GM18858 (cell line): Measurements from ENCODE around the gene LIN28B.
"Not testable (repeated sequence)": the region's sequence is repeated elsewhere in the genome, so short reads cannot be mapped to it uniquely, and the experiment has no call there.

Source experiments
- ATAC-seq: cut with Tn5 transposase; IDR thresholded peaks from one replicate; pipeline ENCODE4 v1.9.1; 2021; ENCODE audit not compliant: unreplicated experiment

LIN28B gene, protein sequence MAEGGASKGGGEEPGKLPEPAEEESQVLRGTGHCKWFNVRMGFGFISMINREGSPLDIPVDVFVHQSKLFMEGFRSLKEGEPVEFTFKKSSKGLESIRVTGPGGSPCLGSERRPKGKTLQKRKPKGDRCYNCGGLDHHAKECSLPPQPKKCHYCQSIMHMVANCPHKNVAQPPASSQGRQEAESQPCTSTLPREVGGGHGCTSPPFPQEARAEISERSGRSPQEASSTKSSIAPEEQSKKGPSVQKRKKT

DNA sequence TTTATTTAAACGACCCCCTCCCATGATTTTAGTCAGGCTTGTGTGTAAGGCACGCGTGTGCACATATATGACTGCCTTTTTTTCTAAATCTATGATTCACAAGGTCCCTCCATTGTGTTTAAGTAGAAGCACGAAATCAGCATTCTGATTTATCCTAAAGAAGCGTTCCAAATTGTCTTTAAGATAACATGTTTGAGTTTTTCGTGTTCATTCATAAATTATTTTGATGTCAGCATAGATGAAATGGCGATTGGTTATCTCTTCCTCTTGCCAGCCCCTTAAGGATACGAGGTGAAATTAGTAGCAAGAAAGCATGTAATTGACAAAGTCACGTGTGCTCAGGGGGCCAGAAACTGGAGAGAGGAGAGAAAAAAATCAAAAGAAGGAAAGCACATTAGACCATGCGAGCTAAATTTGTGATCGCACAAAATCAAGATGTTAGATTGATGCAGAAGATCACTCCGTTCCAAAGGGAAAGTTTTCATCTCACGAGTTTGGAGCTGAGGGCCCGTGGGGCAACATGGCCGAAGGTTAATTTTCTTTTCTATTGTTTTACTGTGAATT lies at the start of gene LIN28B:
Gene LIN28B (plus strand): TSS at position 377 of the 564 bp plus-strand sequence. CDS start 144 bp downstream, at position 521.
- ATAC-seq: no peak

DNA sequence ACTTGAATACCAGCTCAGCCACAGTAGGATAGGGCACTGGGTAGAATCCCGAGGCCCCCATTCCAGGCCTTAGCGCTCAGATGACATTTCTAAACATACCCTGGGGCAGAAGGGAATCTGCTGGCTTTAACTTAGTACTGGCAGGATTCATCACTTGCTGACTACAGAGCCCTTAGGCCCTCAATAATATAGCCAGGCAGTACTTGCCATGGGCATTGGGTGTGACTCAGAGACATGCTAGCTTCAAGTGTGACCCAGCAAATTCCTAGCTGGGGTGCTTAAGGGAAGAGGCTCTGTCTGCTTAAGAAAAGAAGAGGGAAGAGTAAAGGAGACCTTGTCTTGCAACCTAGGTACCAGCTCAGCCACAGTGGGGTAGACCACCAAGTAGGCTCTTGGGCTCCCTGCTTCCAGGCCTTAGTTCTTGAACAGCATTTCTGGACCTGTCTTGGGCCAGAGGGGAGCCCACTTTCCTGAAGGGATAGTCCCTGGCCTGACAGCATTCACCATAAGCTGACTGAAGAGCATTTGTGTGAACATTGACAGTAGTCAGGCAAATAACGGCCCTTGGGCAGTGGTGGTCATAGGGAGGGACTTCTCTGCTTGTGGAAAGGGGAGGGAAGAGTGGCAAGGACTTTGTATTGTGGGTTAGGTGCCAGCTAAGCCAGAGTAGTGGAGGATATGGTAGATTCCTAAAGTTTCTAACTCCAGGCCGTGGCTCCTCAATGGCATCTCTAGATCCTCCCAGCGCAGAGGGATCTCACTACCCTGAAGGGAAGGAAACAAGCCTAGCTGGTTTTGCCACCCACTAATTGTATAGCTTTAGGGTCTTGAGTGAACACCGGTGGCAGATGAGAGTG lies 48.6 kb upstream of the LIN28B start:
- no peak for ATAC-seq

DNA sequence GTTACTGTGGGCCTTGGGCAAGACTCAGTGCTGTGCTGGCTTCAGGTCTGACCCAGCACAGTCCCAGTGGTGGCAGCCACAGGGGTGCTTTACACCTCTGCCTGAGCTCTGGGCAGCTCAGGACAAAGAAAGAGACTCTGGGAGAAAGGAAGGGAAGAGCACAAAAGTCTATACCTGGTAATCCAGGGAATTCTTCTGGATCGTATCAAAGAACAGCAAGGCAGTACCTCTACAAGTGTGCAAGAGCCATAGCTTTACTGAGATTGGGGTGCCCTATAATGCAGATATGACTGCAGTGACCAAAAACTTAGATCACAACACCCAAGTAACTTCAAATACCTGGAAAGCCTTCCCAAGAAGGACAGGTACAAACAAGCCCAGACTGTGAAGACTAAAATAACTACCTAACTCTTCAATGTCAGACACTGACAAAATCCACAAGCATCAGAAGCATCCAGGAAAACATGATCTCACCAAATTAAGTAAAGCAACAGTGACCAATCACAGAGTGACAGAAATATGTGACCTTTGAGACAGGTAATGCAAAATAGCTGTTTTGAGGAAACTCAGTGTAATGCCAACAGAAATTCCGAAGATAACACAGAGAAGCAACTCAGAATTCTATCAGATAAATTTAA lies 47.9 kb upstream of the LIN28B start:
- ATAC-seq: no peak

DNA sequence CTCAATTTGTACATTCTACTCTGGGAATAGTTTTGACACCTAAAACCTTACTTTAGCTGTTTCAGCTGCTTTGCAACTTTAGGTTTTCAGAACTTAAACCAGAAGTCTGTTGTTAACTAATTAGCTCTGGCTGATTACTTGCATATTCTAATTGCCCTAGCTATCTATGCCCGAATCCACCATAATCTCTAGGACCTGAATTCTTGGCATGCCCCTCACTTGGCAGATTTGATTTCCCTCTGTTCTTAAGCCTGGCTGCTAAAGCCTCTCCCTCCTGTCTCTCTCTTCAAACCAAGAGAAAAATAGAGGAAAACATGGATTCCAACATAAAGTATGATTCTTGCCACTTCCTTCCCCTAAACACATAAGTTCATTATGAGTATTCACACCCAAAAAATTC lies 35.0 kb upstream of the LIN28B start:
- ATAC-seq: no peak

DNA sequence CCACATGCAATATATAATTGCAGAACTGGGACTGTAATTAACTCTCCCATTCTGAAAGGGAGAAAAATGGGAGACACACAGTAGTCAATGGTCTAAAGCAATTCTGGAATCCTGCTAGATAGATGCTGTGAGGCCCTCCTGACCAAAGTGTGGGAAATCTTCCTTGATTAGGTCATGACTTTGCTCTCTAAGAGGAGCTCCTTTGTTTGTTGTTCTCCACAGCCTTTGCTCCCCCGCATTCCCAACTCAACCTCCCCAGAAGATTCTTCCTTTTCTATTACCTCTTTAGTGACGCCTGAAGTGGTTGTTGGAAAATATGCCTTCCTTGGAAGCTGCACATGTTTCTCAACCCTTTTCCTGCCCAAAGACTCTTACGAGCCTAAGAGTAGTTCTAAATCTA lies 28.8 kb upstream of the LIN28B start:
- ATAC-seq: no peak

DNA sequence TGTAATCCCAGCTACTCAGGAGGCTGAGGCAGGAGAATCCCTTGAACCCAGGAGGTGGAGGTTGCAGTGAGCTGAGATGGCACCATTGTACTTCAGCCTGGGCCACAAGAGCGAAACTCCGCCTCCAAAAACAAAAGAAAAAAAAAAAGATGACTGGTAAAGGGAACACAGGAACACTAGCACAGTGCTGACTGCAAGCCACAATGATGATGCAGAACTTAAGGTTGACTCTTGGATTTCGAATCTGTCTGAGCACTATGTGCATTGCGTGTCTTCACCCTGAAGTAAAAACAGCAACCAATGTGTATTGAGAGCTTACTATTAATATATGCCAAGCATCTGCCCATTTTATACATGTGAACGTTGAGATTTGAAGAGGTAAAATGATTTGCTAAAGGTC lies 27.6 kb upstream of the LIN28B start:
- ATAC-seq: no peak

DNA sequence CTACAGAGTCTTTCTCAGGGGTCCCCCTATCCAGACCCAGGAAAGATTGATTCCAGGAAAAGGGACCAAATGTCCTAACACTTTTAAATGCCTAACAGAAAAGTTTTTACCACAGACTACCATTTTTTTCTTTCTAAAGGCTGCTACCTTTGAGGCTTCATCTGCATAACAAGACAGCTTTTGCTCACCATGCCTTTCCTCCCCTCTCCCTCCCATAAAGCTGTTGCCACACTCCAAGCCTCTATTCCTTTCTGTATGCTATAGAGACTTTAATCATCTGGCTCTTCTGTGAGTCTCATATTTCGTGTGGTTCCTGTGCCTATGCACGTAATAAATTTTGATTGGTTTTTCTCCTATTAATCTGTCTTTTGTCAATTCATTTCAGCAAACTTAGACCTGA lies 26.0 kb upstream of the LIN28B start:
- ATAC-seq: no peak

DNA sequence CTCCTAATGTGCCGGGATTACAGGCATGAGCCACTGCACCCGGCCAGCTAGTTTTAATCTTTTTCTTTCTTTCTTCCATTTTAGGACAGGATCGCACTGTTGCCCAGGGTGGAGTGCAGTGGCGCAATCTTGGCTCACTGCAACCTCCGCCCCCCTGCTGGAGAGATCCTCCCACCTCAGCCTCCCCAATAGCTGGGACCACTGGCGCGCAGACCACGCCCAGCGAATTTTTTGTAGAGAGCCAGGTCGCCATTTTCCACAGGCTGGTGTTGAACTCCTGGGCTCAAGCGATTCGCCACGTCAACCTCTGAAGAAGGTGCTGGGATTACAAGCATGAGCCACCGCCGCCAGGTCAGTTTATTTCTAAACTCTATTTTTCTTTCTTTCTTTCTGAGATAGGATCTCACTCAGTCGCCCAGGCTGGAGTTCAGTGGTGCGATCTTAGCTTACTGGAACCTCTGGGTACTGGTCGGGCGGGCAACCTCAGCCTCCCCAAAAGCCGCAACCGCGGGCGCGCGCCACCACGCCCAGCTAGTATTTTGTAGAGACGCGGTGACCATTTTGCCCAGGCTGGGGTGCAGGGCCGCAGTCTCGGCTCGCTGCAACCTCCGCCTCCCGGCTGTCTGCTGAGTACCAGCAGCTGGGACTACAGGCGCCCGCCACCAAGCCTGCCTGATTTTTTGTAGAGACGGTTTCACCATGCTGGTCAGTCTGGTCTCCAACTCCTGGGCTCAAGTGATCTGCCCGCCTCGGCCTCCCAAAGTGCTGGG lies 20.0 kb upstream of the LIN28B start:
- no peak for ATAC-seq

DNA sequence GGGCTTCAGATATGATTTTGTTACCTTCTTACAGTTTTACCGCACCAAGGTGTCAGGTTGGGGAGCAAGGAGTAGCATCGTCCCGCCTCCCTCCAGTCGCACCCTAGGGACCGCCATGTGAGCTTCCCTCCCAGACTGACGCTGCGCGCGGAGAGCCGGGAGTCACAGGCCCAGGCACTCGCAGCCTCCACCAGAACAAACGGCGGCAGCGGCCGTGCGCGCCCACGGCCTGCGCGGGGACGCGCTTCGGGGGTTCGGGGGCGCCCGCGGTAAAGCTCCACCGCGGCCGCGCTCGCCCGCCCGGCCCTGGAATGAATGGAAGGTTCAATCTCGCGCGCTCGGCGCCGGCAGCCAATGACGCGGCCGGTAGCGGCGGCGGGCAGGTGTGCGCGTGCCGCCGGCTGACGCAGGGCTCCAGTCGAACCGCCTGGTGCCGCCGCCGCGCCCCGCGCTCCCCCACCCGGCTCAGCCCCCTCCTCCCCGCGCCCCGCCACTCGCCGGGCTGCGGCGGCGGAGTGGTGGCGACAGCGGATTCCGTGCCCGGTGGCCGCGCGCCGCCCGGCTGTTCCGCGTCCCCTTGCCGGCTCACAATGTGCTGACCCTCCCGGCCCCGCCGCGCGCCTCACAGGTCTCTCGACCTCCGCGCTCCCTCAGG lies 16.5 kb upstream of the LIN28B start:
- ATAC-seq: no peak

DNA sequence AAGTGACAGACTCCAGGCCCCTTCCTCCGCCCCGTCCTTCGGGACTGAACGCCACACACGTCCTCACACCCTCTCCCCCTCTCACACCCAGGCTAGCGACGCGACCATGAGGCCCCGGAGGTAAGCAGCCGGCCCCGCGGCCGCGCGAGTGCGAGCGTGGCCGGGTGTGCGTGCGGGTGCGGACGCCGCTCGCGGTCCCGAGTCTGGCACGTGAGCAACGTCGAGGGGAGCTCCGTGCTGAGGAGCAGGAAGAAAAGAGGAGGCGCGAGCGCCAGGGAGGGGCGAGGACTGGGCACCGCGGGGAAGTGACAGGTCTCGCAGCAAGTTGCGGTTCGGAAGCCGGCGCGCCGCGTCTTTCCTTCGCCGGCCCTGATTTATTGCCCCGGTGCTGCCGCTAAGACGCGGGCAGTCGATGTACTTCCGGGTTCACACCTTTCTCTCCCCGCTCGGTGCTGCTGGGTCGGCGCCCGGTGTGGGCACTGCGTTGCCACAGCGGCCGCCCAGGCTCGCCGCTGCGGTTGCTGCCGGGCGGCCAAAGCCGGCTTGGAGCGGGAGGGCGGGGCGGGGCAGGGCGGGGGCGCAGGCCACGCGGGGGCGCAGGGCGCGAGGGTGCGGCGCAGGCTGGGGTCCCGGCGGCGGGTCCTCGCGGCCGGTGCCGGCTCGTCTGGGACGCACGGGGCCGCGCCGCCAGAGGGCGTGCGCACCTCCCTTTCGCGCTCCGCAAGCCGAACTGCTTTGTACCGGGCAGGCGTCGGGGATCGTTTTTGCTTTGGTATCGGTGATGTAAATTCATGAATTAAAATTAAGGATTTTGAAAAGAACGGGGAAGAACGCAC lies 15.8 kb upstream of the LIN28B start:
- peak; percentile 78 for ATAC-seq

DNA sequence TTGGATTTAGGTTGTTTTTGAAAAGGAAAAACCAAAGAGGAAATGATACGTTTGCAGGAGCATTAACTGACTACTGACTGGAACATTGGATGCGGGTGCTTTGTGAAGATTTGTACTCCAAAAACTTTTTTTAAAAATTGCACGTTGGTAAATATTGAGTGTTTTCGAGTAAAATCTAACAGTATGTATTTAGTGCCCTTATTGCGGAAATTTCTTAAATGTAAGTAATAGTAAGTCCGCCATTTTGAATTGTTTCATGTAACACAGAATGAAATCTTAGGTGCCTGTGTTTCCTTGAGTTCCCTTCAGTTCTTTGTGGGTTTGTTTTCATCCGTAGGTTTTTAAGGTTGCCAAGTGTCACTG lies 15.2 kb upstream of the LIN28B start:
- no peak for ATAC-seq

DNA sequence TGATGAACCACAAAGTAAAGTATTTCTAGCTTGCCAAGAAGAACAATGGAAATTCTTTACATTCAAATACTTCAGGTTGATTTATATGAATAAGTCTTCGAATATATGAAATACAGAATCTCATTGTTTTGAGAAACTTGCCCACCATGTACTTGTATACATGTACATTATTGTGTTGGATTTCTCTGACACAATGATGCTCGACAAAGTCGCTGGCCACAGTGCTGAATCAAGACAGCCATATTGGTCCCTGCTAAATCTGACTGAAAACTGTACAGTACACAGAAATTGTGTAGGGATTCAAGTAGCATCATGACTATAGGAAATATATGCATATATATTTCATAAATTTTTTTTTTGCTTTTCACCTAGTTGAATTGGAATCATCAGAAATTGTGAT lies 13.1 kb upstream of the LIN28B start:
- no peak for ATAC-seq

DNA sequence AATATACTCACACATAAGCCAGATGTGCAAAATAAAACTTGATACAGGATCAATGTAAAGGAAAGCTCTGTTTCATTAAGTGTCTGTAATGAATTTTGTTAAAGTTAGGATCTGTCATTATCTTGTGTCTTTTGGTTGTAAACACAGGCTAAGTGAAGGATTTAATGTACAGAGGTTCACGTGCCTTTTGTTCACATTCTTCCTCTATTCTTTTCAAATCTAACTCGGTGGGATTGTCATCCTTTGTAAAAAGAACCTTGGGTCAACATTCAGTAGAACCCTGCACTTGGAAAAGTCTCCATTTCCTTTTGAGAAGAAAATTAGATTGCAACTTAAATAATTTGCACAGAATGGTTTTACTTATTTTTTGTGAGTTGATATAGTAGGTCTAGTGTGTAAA lies 7.7 kb upstream of the LIN28B start:
- no peak for ATAC-seq

DNA sequence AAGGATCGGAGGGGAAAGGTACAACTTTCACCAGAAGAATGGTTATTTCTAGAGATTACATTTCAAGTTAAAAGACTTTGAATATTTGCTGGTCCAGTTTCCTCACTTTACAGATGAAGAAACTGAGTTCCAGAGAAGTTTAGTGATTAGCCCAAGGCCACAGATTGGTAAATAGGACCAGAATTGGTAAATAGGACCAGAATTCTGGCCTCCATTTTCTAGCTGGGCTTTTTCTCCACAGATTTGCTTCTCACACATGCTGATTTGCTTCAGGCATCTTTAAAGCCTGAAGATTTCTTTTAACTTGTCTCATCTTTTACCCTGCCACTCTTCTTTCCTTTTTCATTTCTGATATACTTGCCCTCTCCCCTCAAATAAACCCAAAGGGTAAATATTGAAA lies 5.2 kb upstream of the LIN28B start:
- ATAC-seq: no peak

DNA sequence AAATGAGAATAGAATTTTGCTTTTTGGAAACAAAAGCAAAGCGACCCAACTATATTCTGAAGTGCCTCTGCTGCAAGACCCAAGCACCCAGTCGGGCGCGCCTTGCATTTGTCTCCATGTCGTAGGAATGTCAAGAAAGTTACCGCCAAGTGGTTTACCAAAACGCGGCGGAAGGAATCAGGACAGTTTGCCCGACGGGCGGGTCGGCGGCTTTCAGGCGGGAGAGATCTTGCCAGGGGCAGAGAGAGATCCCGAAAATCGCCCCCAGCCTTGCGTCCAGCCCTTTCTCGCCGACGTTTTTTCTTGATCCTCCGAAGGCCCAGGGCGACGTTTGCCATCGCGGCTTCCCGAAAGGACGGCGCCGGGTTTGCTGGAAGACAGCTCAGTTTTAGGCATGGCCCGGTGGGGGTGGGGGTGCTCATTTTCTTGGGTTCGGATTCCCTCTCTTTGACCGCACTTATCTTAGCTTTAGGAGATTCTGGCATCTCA lies 4.0 kb upstream of the LIN28B start:
- no peak for ATAC-seq

DNA sequence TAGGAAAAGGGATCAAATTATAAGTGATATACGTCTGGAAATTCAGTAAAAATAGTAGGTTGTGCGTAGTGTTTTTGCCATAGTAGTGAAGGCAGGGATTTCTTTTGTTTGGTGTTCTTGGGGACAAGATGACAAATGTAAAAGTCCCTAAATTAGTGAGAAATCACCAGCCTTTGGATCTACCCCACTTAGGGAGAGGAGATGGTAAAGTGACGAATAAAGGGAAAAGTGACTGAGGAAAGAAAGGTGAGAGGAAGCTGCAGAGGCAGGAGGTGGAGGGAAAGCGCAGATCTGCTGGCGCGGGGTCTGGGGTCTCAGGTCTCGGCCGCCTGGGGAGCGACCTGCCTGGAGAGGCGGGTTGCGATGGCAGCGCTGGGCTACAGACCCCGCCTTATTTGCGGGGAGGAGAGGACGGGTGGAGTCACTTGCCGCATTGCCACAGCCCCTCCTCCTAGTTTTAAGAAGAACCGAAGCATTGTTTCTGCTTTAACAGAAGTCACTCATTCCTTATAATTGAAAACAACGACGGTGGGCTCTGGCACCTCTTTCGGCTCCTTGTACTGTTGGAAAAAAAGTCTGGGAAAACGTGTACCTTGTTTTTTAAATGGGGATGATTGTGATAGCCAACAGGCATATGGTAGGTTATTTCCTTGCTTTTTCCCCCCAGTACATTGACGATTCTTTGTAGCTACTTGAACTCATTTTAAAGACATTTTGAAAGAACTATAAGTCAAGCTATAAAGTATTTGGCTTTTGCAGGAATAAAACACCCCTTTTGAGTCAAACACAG lies 3.3 kb upstream of the LIN28B start:
- ATAC-seq: not testable (repeated sequence)

DNA sequence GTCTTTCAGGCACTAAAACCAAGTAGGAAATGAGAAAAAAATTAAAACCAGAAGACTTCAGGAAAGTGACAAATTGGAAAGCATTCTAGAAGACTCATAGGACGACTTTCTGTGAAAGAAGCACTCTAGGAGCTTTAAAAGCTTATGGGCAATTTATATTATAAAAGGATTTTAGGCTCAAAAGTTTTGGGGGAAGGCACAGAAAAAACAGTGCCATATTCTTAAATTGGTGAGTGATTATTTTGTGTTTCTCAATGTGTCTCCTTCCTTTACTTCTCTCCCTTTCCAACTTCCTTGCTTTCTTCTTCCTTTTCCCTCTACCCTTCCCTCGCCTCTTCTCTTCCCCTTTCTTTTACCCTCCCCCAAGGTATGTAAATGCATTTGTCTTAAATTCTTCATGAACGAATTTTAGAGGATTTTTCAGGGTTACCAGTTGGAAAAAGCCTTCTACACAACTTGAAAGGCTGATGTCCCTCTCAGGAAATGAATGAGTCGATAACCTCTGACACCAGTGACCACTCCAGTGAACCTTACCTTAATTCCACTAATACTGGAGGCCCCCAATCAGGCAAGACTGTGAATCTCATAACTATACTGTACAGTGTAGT lies 2.6 kb upstream of the LIN28B start:
- no peak for ATAC-seq

DNA sequence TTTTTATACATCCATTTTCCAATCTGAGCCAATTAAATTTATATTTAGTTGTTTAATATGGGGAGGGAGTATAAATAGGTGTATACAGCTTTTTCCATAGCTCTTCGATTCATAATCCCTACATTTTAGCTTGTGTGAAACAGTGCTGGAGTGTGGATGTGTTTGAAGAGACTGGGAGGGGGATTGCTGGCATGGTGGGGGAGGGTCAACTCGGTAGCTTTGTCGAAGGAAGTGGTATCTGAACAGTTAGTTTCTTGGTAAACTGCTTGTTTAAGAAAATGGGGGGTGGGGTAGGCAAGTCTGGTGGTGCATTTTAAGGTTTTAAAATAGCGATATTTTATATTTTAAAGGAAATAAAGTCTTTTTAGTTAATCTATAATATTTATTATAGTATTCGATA lies 1.4 kb upstream of the LIN28B start:
- ATAC-seq: no peak
